GM06990 (cell line): ENCODE measurements around the gene ZNF561.

ENCODE experiments used
- DNase-seq: peaks from one replicate; pipeline ENCODE4 v3.0.0-alpha.2; 2011; ENCODE audit not compliant: insufficient read length; ENCODE audit errors: extremely low read depth
- H3K27me3 ChIP-seq: replicated peaks from 2 replicates; pipeline ENCODE4 v1.6.0; 2011; ENCODE audit warnings: low read length; ENCODE audit not compliant: control insufficient read depth, insufficient read depth
- H3K36me3 ChIP-seq: 2 replicates; pipeline ENCODE4 v1.5.1; 2011; ENCODE audit warnings: low read length; ENCODE audit not compliant: control insufficient read depth, insufficient read depth
- H3K4me3 ChIP-seq: replicated peaks from 2 replicates; pipeline ENCODE4 v1.5.1; 2011; ENCODE audit warnings: low read depth, mild to moderate bottlenecking, control low read depth, low read length
- TF ChIP-seq, protein P1 (sequence below): IDR thresholded peaks from 2 replicates; pipeline ENCODE4 v1.5.1; 2011; ENCODE audit warnings: low read length, control low read depth, mild to moderate bottlenecking, inconsistent platforms; ENCODE audit not compliant: insufficient read depth, poor library complexity, severe bottlenecking

ZNF561 gene

DNA sequence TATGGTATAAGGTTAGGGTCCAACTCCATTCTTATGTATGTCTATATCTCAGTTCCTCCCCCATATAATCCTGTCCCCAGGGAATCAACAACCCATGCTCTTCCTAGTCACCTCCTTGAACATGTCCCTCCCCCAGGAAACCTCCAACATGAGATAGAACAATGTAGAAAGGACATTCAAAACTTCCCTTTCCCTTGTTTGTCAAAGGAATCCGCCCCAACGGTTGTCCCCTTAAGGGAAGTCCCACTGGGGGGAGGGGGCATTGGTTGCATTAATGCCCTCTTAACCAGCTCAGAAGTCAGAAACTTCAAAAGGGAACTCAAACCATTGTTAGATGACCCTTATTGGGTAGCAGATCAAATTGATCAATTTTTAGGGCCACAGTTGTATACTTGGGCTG is 6.8 kb upstream of the ZNF561 start:
- no peak for DNase-seq
- TF ChIP-seq, protein P1, sequence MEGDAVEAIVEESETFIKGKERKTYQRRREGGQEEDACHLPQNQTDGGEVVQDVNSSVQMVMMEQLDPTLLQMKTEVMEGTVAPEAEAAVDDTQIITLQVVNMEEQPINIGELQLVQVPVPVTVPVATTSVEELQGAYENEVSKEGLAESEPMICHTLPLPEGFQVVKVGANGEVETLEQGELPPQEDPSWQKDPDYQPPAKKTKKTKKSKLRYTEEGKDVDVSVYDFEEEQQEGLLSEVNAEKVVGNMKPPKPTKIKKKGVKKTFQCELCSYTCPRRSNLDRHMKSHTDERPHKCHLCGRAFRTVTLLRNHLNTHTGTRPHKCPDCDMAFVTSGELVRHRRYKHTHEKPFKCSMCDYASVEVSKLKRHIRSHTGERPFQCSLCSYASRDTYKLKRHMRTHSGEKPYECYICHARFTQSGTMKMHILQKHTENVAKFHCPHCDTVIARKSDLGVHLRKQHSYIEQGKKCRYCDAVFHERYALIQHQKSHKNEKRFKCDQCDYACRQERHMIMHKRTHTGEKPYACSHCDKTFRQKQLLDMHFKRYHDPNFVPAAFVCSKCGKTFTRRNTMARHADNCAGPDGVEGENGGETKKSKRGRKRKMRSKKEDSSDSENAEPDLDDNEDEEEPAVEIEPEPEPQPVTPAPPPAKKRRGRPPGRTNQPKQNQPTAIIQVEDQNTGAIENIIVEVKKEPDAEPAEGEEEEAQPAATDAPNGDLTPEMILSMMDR: no peak
- H3K36me3 ChIP-seq: no peaks in the 10 kb centered on the region; the same call in 1 of the 2 replicates
- H3K4me3 ChIP-seq: no peak overlapping the region
- no peaks in the 10 kb centered on the region for H3K27me3 ChIP-seq

DNA sequence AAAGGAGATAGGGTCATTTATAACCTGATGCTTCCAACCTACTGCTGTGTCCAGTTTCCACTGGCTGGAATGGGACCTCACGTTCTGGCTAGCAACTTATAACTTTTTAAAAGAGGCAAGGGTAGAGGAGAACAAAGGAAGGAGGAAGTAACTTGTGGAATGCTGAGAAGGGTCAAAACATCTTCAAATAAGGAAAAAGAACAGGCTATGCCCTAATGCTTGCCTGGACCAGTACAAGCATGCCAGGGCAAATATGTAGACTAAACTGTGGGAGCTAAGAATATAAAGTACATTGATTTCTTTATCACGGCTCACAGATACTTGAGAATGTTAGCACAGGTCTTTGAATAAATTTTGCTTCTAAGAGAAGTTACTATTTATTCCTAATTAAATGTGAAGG is 1.5 kb upstream of the ZNF561 start:
- peak overlapping the region; percentile 26; the same call in 1 of the 2 replicates for H3K4me3 ChIP-seq
- no peak for DNase-seq

DNA sequence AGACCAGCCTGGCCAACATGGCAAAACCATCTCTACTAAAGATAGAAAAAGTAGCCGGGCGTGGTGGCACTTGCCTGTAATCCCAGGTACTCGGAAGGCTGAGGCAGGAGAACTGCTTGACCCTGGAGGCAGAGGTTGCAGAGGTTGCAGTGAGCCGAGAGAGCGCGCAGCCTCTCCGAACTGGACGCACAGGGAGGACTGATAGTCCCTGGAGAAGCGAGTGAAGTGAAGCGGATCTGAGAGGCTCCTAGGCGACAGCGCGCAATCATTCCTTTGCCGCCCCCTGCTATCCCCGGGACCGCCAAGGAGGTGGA is 233 bp downstream of the ZNF561 start:
- DNase-seq: no peak
- peak overlapping the region; percentile 100 for H3K4me3 ChIP-seq
- TF ChIP-seq, protein P1: no peak
- peaks cover 4% of the 10 kb centered on the region for H3K36me3 ChIP-seq
- no peaks in the 10 kb centered on the region for H3K27me3 ChIP-seq

More for the DNA sequence above, 1.5 kb upstream of the ZNF561 start:
- TF ChIP-seq, protein P1: no peak
- H3K36me3 ChIP-seq: peaks cover 4% of the 10 kb centered on the region
- H3K27me3 ChIP-seq: no peaks in the 10 kb centered on the region

DNA sequence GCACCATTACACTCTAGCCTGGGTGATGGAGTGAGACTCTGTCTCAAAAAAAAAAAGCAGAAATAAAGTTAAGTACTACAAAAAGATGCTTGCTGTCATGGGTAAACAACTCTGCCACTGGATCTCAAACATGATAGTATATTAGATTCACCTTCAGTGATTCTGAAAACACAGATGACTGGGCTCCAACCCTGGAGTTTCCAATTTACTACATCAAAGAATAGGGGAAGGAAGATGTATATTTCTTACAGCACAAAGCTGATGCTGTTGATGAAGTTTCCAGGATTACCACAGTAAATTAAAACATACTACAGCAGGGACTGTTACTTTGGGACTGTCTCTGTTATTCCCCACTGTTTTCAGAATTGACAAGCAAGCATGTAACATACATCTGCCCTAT is 5.2 kb downstream of the ZNF561 start:
- peaks cover 21% of the 10 kb centered on the region for H3K36me3 ChIP-seq
- DNase-seq: no peak
- H3K4me3 ChIP-seq: no peak overlapping the region
- no peaks in the 10 kb centered on the region for H3K27me3 ChIP-seq
- TF ChIP-seq, protein P1: no peak

DNA sequence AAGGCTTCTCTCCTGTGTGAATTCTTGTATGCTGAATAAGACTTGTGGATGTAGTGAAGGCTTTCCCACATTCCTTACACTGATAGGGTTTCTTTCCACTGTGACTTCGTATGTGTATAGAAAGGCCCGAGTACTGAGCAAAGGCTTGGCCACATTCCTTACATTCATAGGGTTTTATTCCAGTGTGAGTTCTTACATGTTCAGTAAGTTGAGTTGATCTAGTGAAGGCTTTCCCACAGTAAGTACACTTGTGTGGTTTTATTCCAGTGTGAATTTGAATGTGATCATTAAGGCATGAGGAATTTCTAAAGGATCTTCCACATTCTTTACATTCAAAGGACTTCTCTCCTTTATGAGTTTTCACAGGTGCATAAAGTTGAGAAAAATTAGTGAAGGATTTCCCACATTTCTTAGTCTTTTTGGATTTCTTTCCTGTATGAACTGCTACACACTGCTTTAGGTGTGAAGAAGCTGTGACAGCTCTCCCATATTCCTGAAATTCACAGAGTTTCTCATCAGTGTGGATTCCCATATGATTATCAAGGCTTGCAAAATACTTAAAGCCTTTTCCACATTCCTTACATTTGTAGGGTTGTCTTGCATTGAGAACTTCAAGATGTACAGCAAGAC is 10.4 kb downstream of the ZNF561 start:
- peaks cover 17% of the 10 kb centered on the region for H3K36me3 ChIP-seq
- no peak for DNase-seq
- TF ChIP-seq, protein P1: no peak

DNA sequence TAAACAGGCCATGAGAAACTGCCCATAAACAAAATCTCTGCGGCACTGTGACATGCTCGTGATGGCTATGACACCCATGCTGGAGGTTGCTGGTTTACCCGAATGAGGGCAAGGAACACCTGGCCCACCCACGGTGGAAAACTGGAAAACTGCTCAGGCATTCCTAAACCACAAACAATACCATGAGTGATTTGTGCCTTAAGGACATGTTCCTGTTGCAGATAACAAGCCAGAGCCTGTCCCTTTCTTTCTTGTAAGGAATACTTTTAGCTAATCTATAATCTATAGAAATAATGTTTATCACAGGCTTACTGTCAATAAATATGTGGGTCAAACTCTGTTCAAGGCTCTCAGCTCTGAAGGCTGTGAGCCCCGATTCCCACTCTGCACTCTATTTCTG is 12.1 kb downstream of the ZNF561 start:
- Histone ChIP-seq H3K36me3 (peaks cover 17% of the 10 kb centered on the region), H3K4me3 (no peak overlapping the region), H3K27me3 (no peaks in the 10 kb centered on the region)
- DNase-seq: no peak
- TF ChIP-seq, protein P1: no peak

More for the DNA sequence above, 10.4 kb downstream of the ZNF561 start:
- Histone ChIP-seq H3K27me3 (no peaks in the 10 kb centered on the region), H3K4me3 (no peak overlapping the region)
